NOMO-1 treated with dmso at 0.1 percent for 144 hours (cell line): ENCODE measurements around the gene SHROOM2.

Experiments used
- DNase-seq: peaks from one replicate; lab custom pipeline; 2025; ENCODE audit not compliant: unreplicated experiment; lab: John Stamatoyannopoulos, UW

SHROOM2 gene

DNA sequence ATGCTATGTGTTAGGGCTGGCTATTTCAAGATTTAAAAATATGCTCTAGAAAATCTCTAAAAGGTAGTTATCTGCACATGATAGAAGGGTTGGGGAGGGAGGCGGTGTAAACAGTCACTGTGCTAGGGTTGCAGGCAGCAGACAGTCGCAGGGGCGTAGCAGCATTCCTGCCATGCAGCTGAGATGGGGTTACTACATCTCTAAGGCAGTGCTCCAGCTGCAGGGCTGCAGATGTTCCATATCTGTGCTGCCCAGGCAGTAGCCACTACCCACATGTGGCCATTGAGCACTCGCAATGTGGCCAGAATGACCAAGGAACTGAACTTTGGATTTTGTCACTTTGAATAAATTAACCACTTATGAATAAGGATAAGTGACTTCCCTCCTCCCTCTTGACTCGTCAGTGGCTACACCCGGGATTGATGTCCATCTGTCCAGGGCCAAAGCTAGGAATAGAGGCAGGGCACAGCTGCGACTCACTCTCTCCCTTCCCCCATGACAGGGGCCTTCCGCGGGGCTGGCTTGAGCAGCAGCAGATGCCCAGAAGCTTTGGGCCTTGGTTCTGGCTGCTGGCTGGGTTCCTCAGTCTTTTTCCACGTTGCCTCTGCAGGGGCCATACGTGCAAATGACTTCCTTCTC is 101.5 kb downstream of the SHROOM2 start:
- no peak for DNase-seq

DNA sequence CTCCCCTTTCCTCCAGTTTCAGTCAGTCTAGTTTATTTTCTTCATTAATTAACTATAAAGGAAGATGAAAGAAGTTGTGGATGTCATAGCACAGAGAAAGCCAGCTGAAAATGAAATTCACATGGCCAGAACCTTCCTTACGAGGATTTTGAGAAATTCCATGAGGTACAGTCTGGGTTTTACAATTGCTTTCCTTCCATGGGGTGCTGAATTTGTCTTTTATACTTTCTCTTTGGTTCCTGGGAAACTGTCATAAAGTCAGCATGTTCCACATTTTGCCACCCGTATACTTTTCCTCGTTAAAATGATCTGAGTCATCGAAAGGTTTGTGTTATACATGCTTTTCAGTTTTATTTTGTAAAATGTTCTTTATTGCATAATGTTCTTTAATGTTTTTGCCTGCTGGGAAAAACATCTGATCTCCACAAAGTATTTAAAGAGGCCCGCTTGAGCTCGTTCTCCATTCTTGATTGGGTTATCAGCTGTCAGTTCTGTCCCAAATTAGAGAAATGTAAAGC is 102.8 kb downstream of the SHROOM2 start:
- no peak for DNase-seq

DNA sequence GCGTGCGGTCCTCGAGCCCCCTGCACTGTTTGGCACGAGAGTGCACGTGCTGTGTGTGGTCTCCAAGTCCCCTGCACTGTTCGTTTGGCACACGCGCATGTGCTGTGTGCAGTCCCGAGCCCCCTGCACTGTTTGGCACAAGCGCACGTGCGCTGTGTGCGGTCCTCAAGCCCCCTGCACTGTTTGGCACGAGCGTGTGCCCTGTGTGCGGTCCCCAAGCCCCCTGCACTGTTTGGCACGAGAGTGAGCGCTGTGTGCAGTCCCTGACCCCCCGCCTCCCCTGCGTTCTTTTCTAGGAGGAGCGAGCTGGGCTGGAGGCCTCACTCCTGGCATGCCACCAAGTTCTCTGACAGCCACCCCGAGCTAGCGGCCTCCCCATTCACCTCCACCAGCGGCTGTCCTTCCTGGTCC is 104.5 kb downstream of the SHROOM2 start:
- no peak for DNase-seq

DNA sequence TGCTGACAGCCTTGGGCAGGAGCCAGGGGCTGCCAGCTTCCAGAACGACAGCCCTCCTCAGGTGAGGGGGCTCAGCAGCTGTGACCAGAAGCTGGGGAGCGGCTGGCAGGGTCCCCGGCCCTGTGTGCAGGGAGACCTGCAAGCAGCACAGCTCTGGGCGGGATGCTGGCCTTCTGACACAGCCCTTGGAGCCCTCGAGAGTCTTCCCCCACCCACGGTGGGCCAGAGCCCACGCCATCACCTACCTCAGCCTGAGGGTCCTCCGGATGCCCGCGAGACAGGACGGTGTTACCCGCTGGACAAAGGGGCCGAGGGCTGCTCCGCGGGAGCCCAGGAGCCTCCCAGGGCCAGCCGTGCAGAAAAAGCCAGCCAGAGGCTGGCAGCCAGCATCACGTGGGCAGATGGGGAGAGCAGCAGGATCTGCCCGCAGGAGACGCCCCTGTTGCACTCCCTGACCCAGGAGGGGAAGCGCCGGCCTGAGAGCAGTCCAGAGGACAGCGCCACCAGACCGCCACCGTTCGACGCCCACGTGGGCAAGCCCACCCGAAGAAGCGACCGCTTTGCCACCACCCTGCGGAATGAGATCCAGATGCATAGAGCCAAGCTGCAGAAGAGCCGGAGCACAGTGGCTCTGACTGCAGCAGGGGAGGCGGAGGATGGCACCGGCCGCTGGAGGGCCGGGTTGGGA is 109.1 kb downstream of the SHROOM2 start:
- no peak for DNase-seq

DNA sequence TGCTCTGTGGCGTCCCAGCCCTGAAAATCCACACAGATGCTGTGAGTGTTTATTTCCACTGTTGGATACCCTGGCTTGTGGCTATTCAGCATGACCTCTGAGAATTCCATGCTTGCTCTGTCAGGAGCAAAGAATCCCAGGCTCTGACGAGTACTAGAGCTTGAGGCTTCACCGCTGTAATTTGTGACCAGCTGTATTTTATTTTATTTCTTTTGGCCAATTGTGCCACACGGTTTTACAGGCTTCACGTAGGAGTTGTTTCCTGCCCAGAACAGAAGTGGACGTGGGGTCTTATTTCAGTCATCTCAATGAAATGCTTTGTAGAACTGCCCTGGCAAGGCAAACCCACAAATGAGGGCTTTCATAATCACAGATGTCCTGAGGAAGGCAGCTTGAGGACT is 111.5 kb downstream of the SHROOM2 start:
- DNase-seq: no peak

DNA sequence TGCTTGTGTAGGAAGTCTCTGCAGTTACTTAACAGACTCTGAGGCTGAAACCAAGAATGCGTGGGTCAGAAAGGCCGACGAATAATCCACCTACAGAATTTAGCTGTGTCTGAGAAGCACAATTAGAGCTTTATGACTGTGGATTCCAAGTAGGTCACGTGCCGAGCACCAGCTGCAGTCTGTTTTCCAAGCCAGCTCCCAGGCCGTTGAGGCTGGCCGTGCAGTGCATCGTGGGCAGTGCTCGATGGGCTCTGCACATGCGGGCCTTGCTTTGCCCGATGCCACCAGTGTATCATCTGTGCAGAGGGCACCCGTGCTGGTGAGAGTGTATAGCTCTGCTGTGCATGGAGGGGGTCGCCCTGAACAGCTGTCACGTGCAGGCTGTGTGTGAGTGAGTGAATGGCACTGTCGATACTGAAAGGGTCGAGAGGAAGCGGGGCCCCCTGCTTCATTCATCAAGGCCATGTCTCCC is 113.4 kb downstream of the SHROOM2 start:
- DNase-seq: no peak

DNA sequence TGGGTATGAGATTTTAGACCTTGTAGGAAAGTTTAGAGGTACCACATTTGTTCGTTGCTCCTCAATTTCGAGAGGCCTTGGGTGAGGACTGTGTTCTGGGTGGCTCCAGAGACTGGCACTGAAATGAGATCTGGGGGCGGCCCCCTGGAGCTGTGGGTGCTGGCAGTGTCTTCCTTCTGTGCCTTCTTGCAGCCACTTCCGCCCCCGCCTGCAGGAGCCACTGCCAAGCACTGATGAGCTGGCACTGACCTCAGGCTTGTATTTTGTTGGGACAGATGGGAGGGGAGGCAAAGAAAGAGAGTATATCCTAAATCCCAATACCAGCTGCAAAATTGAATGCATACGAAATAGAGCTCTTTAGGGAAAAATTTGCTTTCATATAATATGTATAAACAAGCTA is 116.4 kb downstream of the SHROOM2 start:
- no peak for DNase-seq

DNA sequence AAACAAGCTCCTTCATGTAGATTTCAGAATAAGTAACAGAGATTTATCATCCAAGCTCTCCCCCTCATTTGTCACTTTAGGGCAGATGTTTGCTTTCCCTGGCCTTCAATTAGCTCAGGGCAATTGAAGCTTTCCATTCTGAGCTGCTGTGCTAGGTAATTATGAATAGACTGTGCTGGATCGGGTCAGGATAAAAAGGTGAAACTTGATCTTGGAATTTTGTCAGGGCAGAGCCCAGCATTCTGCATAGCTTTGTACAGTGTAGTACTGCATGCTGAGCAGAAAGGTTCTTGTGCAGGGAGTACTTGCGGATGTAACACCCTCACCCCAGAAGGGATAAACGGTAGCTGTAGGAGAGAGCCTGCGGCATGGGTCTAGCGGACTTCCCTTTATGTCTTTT is 116.9 kb downstream of the SHROOM2 start:
- no peak for DNase-seq

DNA sequence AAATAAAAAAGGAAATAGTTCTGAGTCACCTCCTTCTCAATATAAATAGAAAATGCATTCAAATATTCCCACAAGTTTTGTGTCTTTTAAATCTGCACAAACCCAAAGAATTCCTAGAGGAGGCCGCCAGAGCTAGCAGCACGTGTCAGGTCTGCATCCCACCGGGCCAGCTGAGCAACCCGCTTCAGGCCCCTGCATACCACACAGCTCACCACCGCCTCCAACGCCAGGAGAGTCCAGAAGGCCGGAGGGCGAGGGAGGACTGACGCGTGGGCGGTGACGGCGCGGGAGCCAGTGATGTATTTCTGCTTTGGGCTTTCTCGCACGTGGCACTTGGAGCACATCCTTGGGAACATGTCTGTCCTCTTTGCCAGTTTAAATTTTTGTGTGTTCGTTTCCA is 119.1 kb downstream of the SHROOM2 start:
- DNase-seq: no peak

DNA sequence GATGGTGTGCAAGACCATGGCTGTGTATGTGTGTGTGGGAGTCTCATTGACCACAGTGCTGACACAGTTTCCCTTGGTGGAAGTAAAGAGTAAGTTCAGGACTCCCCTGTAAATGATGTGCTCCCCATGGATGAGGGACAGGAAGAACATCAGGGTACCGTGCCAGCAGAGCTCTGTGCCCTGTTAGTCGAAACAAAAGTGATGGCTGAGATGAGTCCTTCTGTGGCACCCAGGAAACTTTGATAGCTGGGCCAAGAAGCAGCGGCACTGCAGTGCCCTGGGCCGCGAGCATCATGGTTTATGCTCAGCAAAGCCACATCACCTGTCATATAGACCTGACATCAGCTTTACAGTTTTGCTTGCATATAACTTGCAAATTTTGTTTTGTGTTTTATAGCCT is 119.5 kb downstream of the SHROOM2 start:
- DNase-seq: no peak

DNA sequence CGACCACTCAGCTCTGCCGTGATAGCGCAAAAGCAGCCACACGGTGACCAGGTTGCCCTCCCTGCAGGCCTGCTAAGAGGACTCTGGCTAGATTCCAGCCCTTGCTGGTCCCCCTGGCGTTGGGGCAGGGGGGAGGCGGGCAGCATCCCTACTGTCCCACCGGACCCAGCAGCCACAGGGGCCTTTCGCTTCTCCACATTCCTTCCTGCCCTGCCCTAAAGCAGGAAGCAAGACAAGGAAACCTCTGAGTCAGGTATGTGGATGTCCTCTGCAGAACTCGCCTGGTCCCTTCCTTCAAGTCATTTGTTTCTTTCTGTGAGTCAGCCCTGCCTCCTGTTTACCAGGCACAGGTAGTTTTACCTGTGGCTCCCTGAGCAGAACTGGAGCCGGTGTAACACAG is 120.7 kb downstream of the SHROOM2 start:
- no peak for DNase-seq

DNA sequence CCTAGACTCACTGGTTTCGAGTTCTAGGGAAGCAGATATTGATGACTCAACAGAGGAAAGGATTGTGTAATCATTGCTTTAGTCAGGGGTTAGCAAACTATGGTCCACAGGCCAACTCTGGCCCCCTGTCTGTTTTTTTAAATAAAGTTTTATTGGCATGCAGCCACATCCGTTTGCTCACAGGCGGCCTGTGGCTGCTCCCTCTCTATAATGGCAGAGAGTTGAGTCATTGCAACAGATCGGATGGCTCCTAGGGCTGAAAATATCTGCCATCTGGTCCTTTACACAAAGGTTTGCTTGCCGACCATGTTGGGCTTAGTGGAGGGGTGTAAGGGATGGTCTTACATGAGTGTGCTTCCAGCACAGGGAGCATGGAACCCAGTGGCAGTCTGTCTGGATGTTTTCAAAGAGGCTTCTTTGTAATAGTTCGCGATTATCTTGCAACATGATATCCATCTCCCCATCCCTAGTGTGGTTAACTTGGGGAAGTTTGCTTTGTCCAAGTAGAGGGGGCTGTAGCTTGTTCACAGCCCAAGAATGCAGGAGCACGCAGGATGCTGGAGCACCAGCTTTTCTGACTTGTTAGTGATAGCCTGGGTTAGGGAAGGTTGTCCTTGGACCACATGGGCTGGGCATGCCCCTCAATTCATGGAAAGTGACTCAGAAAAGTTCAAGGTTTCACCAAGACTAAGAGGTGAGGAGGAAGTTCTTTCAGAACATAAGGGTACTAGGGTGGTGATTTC is 121.6 kb downstream of the SHROOM2 start:
- DNase-seq: no peak

DNA sequence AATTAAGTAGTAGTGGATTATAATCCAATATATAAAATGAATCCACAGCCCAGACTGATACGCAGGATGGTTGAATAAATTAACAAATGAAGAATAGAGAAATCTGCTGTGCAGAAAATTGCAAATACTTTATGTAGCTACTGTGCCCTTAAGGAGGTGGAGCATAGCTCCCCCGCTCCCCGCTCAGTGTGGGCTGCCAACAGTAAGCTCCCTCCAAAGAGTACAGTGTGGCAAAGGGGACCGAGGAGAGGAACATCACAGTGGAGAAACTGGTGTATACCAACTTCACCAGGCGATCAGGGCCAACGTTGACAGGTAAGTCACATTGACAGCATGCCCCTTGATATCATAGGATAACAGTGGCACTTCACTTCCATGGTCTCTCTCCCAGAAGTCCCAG is 123.0 kb downstream of the SHROOM2 start:
- no peak for DNase-seq

DNA sequence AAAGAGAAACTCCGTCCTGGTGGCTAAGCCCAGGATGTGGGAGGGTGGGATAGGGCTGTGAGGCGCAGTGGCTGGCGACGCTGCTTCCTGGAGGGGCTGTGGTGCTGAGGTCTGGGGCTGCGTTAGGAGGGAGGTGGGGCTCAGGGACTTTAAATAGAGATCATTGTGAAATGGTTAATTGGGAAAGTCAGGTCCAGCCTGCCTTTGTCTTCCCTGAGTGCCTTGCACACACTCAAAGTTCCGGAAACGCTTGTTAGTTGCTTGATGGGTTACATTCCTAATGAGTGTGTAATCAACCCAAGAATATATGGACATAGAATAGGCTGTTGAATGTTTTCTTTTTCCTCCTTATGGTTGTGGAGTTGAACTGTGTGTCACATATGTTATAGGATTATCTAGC is 125.3 kb downstream of the SHROOM2 start:
- no peak for DNase-seq

DNA sequence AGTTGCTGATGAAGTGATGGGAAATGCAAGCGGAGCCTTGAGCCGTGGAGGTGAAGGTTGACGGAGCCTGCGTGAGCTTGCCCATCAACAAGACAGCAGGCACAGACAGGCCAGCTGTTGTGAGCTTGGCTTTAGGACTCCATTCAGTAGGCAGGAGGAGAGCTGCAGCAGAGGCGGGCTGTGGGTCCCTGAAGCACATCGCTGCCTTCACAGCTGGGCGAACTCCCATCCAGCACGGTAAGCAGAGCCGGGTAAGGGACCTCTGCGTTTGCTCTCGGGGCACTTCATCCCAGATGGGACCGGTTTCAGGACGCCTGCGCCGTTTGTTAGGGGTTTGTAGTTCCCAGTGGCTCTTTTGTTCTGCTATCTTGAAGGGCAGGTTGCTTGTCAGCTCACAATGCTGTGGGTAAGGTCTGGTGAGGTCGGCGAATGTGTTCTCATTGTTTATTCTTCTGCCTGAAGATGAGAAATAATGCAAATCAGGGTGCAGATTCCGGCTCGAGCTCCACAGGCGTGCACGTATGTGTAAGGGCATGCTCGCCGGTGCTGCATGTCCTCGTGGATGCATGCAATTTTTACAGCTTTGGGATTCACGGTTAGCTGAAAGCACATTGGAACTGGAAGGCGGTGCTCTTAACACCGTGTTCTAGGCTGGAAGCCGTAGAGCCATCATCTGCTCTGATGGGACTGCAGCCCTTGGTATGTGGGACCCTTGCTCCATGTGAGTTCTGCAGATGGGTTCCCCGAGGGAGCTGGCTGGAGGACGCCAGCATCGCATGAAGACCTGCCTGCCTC is 126.3 kb downstream of the SHROOM2 start:
- no peak for DNase-seq

DNA sequence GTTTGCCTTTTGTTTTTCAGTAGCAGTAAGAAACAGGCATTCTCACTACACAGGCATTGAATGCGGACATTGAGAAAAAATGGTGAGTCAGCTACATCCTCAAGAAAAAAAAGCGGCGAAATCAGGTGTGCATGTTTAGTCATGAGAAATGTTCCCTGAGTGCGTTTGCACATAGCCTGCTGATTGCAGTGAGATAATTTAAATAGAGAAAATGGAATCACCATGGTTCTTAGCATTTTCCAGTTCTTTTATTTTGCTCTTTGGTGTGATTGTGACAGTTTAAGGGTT is 126.9 kb downstream of the SHROOM2 start:
- no peak for DNase-seq

DNA sequence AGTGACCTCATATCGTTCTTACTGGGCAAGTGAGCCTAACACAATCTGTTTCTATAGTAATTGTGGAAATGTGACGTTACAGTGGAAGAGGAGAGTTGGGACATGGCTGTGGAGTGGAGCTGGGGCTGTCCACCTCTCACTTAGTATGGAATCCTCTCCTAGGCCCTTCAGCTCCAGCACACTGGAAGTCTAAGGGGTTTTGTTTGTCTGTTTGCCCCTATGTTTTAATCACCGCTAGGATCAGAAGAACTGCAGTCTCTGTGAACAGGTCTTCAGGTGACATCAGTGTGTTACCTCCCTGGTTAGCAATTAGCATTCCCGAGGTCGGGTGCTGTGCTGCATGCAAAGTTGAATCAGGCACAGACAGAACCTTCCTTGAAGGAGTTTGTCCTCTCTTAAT is 131.6 kb downstream of the SHROOM2 start:
- DNase-seq: no peak

DNA sequence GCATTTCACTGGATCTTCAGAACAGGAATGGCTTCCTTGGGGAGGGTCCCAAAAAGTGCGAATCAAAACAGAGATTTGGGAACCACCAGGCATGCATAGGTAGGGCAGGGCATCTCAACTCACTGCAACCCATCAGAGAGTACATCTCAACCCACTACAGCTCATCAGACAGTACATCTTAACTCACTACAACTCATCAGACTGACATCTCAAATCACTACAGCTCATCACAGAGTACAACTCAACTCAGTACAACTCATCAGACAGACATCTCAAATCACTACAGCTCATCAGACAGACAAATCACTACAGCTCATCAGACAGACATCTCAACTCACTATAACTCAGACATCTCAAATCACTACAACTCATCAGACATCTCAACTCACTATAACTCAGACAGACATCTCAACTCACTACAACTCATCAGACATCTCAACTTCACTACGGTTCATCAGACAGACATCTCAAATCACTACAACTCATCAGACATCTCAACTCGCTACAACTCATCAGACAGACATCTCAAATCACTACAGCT is 133.5 kb downstream of the SHROOM2 start:
- no peak for DNase-seq

DNA sequence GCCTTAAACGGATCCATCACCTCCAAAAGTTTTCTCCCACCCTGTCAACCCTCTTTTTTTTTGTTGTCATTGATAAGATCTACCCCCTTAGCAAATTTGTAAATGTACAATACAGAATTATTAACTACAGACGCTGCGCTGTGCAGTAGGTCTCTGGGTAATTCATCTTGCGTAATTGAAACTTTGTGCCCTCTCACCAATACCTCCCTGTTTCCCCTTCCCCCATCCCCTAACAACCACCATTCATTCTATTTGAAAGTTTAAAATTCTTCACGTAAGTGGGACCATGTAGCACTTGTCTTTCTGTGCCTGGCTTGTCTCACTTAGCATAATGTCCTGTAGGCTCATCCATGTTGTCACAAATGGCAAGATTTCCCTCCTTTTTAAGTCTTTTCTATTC is 135.2 kb downstream of the SHROOM2 start:
- no peak for DNase-seq

DNA sequence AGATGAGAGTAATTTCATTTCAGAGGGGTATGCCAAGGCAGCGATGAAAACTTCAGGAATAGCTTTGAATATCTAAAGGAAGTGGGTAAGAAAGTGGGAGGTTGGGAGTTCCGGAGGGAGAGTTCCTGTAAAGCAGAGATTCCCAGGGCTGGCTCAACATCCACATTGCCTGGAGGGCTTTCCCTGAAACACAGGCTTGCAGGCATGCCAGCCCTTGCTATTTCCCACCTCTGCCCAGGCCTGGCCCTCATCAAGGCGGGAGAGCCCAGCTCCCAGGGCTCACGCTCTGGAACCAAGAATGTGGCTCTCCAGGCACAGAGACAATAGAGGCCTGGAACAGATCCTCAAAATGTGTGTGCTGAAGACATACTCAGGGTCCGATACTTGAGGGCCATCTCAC is 137.1 kb downstream of the SHROOM2 start:
- DNase-seq: no peak

DNA sequence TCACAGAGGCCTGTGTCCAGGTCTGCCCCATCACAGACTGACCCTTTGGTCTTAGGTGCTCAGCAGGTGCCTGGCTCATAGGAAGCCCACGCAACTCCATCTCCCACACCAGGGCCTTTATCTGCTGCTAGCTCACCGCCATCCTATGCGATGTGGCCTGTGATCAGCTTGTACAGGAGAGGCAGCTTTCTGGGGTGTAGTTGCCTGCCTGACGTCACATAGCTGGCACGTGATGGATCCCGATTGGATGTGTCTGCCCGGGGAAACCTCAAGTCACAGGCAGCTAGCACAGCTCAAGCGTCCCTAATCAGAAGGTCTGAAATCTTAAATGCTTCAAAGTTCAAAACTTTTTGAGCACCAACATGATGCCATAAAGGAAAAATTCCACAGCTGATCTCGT is 139.8 kb downstream of the SHROOM2 start:
- no peak for DNase-seq
